SK-N-MC (cell line): ENCODE data around the gene GGPS1.
"Not testable (repeated sequence)": the region's sequence is repeated elsewhere in the genome, so short reads cannot be mapped to it uniquely, and the experiment has no call there.

Experiments
- DNase-seq: peaks from one replicate; pipeline ENCODE4 v3.0.0-alpha.2; 2011; ENCODE audit warnings: low read depth, low spot score
- H3K27ac ChIP-seq: fragments of 200-600 bp; sonication (generic); 2 replicates; pipeline ENCODE4 v1.5.1; 2016; ENCODE audit warnings: mixed run types
- H3K36me3 ChIP-seq: fragments of 200-600 bp; sonication (generic); 2 replicates; pipeline ENCODE4 v1.6.1; 2017; ENCODE audit warnings: antibody characterized with exemption, low read length, mixed read lengths; ENCODE audit not compliant: insufficient read depth
- H3K4me3 ChIP-seq: fragments of 200-600 bp; sonication (generic); 2 replicates; pipeline ENCODE4 v1.5.1; 2016
- H3K9ac ChIP-seq: fragments of 200-600 bp; sonication (generic); 2 replicates; pipeline ENCODE4 v1.8.0; 2017; ENCODE audit warnings: mixed run types, mixed read lengths; ENCODE audit not compliant: insufficient read length
- H3K9me3 ChIP-seq: fragments of 200-600 bp; sonication (generic); 2 replicates; pipeline ENCODE4 v1.6.1; 2017; ENCODE audit warnings: low read depth, mild to moderate bottlenecking, antibody characterized with exemption, low read length, moderate library complexity, mixed read lengths
- EZH2 ChIP-seq: fragments of 200-600 bp; sonication (generic); IDR thresholded peaks from one replicate; pipeline ENCODE4 v1.6.1; 2017; ENCODE audit warnings: antibody characterized with exemption
- FOXP2 ChIP-seq: optimal IDR thresholded peaks from 2 replicates; pipeline ENCODE3; 2011; ENCODE audit warnings: mild to moderate bottlenecking, moderate library complexity; ENCODE audit not compliant: insufficient read depth; ENCODE audit errors: extremely low read length, control extremely low read depth
- POLR2AphosphoS5 ChIP-seq: IDR thresholded peaks from 2 replicates; pipeline ENCODE4 v1.6.1; 2012; ENCODE audit warnings: mild to moderate bottlenecking, low read depth, low read length, borderline replicate concordance

The GGPS1 gene

DNA sequence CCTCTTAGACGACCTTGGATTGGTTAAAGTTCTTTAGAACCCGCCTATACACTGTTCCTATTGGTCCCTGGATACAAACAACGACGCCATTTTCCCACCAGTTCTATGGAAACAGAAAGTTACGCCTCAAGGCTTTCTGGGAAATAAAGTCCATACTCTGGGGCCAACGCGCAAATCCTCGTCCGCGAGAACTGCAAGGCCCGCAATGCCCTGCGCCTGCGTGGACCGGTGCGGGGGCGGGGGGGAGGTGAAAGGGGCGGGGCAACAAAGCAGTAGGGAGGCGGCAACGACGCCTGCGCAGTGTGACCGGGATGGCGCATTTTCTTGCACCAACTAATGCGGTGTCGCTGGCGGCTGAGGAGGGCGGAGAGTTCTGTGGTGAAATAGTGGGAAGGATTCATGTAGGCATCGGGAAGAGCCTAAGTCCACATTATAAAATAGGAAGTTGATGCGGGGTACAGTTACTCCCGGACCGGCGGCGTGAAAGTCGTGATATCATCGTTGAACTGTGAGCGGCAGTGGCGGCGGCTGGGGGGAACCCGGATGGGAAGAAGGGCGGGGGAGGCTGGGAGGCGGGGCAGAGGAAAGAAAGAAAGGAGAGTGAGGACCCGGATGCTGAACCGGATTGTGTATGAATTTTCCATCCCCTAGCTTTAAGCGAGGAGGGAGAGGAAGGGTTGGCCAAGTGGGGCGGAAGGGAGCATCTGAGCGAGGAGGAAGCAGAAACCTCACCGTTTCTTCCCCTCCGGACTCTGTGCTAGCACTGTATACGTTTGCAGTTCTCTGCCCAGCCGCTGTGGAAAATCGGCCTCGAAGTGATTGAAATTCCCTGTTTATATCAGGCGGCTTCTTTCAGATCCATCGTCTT, at the start of gene GGPS1:
Gene GGPS1, plus strand, starts transcription at position 300 of the 868 bp plus-strand sequence. CDS start 6,695 bp downstream, outside the sequence.
- DNase-seq: peak; percentile 100
- peak within 1 kb of the TSS; percentile 98 for H3K4me3 ChIP-seq
- H3K36me3 ChIP-seq: peaks cover 19% of the 10 kb centered on the region; the same call in 1 of the 2 replicates
- peak within 1 kb of the TSS; percentile 98 for H3K27ac ChIP-seq
- no peaks in the 10 kb centered on the region for H3K9me3 ChIP-seq
- TF ChIP-seq FOXP2: peak; percentile 40
- peak; percentile 97 for TF ChIP-seq POLR2AphosphoS5
- TF ChIP-seq EZH2: no peak
- H3K9ac ChIP-seq: peak within 1 kb of the TSS; percentile 97

- H3K9me3 ChIP-seq: no peaks in the 10 kb centered on the region
- DNase-seq: no peak
- no peak for TF ChIP-seq EZH2
- no peak for TF ChIP-seq FOXP2
- TF ChIP-seq POLR2AphosphoS5: no peak
- H3K9ac ChIP-seq: no peak overlapping the region
- no peak overlapping the region for H3K4me3 ChIP-seq
- no peaks in the 10 kb centered on the region for H3K36me3 ChIP-seq
- H3K27ac ChIP-seq: no peak overlapping the region
Observed at GRCh38 chr1:235278915-235279292, 49.5 kb upstream of the GGPS1 start.

GRCh38 chr1:235279694-235280093, 48.7 kb upstream of the GGPS1 start:
- H3K9me3 ChIP-seq: no peaks in the 10 kb centered on the region
- DNase-seq: no peak
- no peak overlapping the region for H3K27ac ChIP-seq
- no peaks in the 10 kb centered on the region for H3K36me3 ChIP-seq
- no peak overlapping the region for H3K4me3 ChIP-seq
- TF ChIP-seq EZH2 (no peak), FOXP2 (no peak), POLR2AphosphoS5 (no peak)
- H3K9ac ChIP-seq: no peak overlapping the region

DNA sequence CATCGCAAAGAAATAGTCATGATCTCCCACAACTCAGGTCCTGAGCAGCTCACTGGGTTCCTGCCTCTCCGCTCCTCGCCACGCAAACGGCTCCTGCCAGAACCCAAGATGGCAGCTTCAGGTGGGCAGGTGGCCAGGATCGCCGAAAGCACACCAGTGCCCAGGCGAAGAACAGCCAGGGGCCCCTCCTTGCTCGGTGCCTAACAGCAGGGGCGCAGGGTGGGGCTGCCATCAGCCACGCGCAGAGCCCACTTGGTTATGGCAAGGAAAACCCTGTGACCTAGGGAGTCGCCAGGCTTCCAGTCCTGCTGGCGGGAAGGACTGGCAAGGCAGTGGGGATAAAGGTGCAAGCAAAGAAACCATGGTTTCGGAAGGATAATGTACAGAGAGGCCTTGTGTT, 47.9 kb upstream of the GGPS1 start:
- Histone ChIP-seq H3K9me3 (no peaks in the 10 kb centered on the region), H3K4me3 (no peak overlapping the region), H3K27ac (no peak overlapping the region), H3K36me3 (peaks cover 2% of the 10 kb centered on the region; the same call in 1 of the 2 replicates), H3K9ac (no peak overlapping the region)
- TF ChIP-seq EZH2 (no peak), POLR2AphosphoS5 (no peak), FOXP2 (no peak)
- DNase-seq: no peak

DNA sequence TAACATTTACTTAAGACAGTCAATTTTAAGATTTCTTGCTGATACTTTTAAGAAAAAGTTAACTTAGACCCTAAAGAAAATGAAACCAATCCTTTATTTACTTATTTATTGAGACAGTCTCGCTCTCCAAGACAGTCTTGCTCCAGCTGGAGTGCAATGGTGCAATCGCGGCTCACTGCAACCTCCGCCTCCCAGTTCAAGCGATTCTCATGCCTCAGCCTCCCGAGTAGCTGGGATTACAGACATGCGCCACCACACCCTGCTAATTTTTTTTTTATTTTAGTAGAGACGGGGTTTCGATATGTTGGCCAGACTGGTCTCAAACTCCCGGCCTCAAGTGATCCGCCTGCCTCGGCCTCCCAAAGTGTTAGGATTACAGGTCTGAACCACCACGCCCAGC, 44.7 kb upstream of the GGPS1 start:
- H3K9ac ChIP-seq, H3K27ac ChIP-seq, H3K4me3 ChIP-seq, H3K36me3 ChIP-seq, H3K9me3 ChIP-seq, DNase-seq: not testable (repeated sequence)

- Histone ChIP-seq H3K36me3 (peaks cover 3% of the 10 kb centered on the region; the same call in 1 of the 2 replicates), H3K27ac (no peak overlapping the region), H3K9ac (no peak overlapping the region), H3K4me3 (no peak overlapping the region), H3K9me3 (no peaks in the 10 kb centered on the region)
- TF ChIP-seq FOXP2 (no peak), POLR2AphosphoS5 (no peak), EZH2 (no peak)
- no peak for DNase-seq
Observed at GRCh38 chr1:235284231-235284769, 44.1 kb upstream of the GGPS1 start.

DNA sequence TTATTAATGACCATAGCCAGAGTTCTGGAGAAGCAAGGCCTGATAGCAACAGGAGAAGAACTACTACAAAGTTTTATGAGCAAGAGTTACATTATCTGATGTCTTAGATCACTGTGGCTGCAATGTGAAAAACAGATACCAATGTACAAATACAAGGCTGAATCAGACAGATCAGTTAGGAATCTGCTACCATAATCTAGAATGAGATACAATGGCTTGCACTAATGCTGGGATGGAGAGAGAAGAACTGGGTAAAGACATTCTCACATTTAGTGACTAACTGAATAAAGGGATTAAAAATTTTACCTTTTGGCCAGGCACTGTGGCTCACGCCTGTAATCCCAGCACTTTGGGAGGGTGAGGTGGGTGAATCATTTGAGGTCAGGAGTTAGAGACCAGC, 41.7 kb upstream of the GGPS1 start:
- TF ChIP-seq EZH2 (no peak), POLR2AphosphoS5 (no peak), FOXP2 (no peak)
- DNase-seq: no peak
- H3K4me3 ChIP-seq: no peak overlapping the region
- no peak overlapping the region for H3K27ac ChIP-seq
- H3K9ac ChIP-seq: no peak overlapping the region
- H3K36me3 ChIP-seq: peaks cover 3% of the 10 kb centered on the region; the same call in 1 of the 2 replicates
- no peaks in the 10 kb centered on the region for H3K9me3 ChIP-seq

GRCh38 chr1:235287208-235287882, 41.0 kb upstream of the GGPS1 start:
- no peak overlapping the region for H3K9ac ChIP-seq
- no peak overlapping the region for H3K27ac ChIP-seq
- TF ChIP-seq FOXP2: no peak
- no peak for TF ChIP-seq EZH2
- TF ChIP-seq POLR2AphosphoS5: no peak
- DNase-seq: no peak
- peaks cover 3% of the 10 kb centered on the region; the same call in 1 of the 2 replicates for H3K36me3 ChIP-seq
- no peaks in the 10 kb centered on the region for H3K9me3 ChIP-seq
- H3K4me3 ChIP-seq: no peak overlapping the region
